ENCODE data around the gene NDE1.

NDE1 gene

DNA sequence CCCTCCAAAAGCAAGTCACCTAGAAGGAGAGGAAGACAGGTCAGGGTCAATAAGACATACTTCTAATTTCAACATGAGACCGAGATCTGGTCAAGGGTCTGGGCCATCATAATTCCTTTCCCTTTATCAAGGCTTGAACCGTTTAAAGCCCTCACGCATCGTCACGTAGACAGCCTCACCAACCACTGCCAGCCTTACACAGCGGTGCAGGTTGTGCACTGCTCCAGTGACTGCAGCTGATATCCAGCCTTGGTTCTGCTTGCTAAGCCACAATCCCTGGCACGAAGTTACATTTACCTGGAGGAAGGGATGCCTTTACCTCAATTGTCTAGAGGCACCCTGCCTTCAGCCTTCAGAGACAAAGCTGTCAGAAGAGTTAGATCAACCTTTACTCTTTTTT is 121.6 kb downstream of the NDE1 start:
- H3K36me3 ChIP-seq (ENCODE audit: control insufficient read depth in 1 of 2, insufficient read depth in 2 of 2, low read length in 2 of 2): peaks cover 4 to 6% of the 10 kb centered on the region in 2 donors
- no peak overlapping the region for H3K27ac ChIP-seq (ENCODE audit: low read length)
- no peak overlapping the region for H3K4me3 ChIP-seq (ENCODE audit: low read depth in 1 of 2, low read length in 2 of 2)
- H3K9me3 ChIP-seq (ENCODE audit: control insufficient read depth in 1 of 2, low read length in 2 of 2): no peaks in the 10 kb centered on the region
- H3K27me3 ChIP-seq (ENCODE audit: low read depth, low read length): no peaks in the 10 kb centered on the region
- H3K4me1 ChIP-seq (ENCODE audit: control insufficient read depth in 1 of 2, insufficient read depth in 2 of 2, low read length in 2 of 2): peaks cover 0 to 20% of the 10 kb centered on the region in 2 donors

DNA sequence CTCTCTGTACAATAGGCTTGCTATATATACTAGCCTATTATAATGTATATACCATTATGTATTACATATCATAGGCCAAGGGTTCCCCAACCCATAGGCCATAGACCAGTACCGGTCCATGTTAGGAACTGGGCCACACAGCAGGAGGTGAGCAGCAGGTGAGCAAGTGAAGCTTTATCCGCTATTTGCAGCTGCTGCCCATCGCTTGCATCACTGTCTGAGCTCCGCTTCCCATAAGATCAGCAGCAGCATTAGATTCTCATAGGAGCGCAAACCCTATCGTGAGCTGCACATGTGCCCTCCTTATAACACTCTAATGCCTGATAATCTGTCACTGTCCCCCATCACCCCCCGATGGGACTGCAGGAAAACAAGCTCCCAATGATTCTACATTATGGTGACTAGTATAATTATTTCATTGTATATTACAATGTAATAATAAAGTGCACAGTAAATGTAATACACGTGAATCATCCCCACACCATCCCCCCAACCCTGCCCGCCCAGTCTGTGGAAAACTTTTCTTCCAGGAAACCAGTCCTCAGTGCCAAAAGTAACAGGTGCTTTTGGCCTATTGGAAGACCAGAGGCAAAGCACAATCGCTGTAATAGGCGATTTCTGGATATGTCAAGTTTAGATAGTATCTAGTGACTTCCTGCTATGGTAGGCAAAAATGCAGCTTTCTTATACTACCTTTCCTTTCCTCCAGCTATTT is 122.7 kb downstream of the NDE1 start:
- no peak overlapping the region for H3K27ac ChIP-seq (ENCODE audit: low read length)
- H3K4me3 ChIP-seq (ENCODE audit: low read depth in 1 of 2, low read length in 2 of 2): no peak overlapping the region
- no peaks in the 10 kb centered on the region for H3K9me3 ChIP-seq (ENCODE audit: control insufficient read depth in 1 of 2, low read length in 2 of 2)
- H3K27me3 ChIP-seq (ENCODE audit: low read depth, low read length): no peaks in the 10 kb centered on the region
- peaks cover 0 to 26% of the 10 kb centered on the region in 2 donors for H3K4me1 ChIP-seq (ENCODE audit: control insufficient read depth in 1 of 2, insufficient read depth in 2 of 2, low read length in 2 of 2)
- H3K36me3 ChIP-seq (ENCODE audit: control insufficient read depth in 1 of 2, insufficient read depth in 2 of 2, low read length in 2 of 2): peaks cover 5 to 6% of the 10 kb centered on the region in 2 donors

DNA sequence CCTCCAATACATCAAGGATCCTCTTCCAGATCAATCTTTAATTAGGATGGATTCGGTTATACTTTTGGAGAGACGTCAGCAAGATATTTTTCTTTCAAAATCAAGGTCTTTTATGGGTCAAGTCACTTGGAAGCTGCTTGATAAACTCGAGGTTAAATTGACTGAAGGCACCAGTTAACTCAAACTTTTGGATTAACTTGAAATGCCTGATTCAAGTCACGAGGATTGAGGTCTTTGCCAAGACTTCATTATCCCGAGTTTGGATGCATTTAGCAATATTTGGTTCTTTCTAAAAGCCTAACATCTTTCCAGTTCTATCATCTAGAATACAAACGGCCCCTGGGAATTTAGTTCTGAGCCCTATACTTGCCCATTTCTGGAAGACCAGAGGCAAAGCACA is 123.9 kb downstream of the NDE1 start:
- no peaks in the 10 kb centered on the region for H3K27me3 ChIP-seq (ENCODE audit: low read depth, low read length)
- H3K27ac ChIP-seq (ENCODE audit: low read length): no peak overlapping the region
- no peak overlapping the region for H3K4me3 ChIP-seq (ENCODE audit: low read depth in 1 of 2, low read length in 2 of 2)
- no peaks in the 10 kb centered on the region for H3K9me3 ChIP-seq (ENCODE audit: control insufficient read depth in 1 of 2, low read length in 2 of 2)
- peaks cover 4 to 13% of the 10 kb centered on the region in 2 donors for H3K36me3 ChIP-seq (ENCODE audit: control insufficient read depth in 1 of 2, insufficient read depth in 2 of 2, low read length in 2 of 2)
- H3K4me1 ChIP-seq (ENCODE audit: control insufficient read depth in 1 of 2, insufficient read depth in 2 of 2, low read length in 2 of 2): peaks cover 0 to 39% of the 10 kb centered on the region in 2 donors

DNA sequence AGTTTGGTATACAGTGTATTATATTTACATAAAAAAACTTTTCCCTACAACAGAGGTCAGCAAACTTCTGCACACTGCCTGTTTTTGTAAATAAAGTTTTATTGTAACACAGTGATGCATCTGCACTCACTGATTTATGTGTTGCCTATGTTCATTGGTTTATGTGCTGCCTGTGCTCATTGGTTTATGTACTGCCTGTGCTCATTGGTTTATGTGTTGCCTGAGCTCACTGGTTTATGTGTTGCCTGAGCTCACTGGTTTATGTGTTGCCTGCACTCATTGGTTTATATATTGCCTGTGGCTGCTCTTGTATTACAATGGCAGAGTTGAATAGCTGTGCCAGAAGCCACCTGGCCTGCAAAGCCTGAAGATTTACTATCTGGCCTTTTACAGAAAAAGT is 125.2 kb downstream of the NDE1 start:
- no peak overlapping the region for H3K27ac ChIP-seq (ENCODE audit: low read length)

DNA sequence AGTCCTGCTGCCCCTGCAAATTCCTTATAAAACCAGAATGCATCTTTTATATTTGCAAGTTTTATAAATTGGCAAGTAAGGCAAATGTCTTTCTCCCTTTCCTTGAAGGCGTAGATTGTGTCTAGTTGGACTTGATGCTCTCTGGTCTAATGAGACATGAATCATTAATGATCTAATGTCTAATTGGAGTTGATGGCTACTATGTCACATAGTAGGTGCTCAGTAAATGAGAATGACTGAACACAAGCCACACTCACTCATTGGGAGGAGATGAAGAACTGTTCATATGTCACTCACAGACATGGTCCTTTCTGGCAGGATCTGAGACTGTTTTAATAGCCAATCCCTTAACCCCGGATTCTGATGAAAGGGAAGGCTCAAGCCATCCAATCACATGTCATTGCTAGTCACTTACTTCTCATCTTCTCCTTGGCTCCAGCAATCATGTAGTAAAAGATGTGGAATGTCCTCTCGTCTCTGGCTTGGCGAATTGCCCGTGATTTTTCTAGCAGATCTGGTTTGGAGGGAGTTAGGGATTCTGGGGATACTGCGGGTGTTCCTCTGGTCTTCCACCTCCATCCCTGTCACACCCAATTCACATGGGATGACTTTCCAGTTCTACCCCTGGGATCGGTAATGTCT is 125.7 kb downstream of the NDE1 start:
- Histone ChIP-seq H3K36me3 (ENCODE audit: control insufficient read depth in 1 of 2, insufficient read depth in 2 of 2, low read length in 2 of 2) (peaks cover 4 to 22% of the 10 kb centered on the region in 2 donors), H3K27ac (ENCODE audit: low read length) (no peak overlapping the region), H3K4me1 (ENCODE audit: control insufficient read depth in 1 of 2, insufficient read depth in 2 of 2, low read length in 2 of 2) (peaks cover 0 to 44% of the 10 kb centered on the region in 2 donors)

More for the DNA sequence above, 125.2 kb downstream of the NDE1 start:
- no peaks in the 10 kb centered on the region for H3K9me3 ChIP-seq (ENCODE audit: control insufficient read depth in 1 of 2, low read length in 2 of 2)
- no peaks in the 10 kb centered on the region for H3K27me3 ChIP-seq (ENCODE audit: low read depth, low read length)
- no peak overlapping the region for H3K4me3 ChIP-seq (ENCODE audit: low read depth in 1 of 2, low read length in 2 of 2)
- peaks cover 4 to 22% of the 10 kb centered on the region in 2 donors for H3K36me3 ChIP-seq (ENCODE audit: control insufficient read depth in 1 of 2, insufficient read depth in 2 of 2, low read length in 2 of 2)
- peaks cover 0 to 47% of the 10 kb centered on the region in 2 donors for H3K4me1 ChIP-seq (ENCODE audit: control insufficient read depth in 1 of 2, insufficient read depth in 2 of 2, low read length in 2 of 2)

More for the DNA sequence above, 125.7 kb downstream of the NDE1 start:
- H3K27me3 ChIP-seq (ENCODE audit: low read depth, low read length): no peaks in the 10 kb centered on the region
- no peak overlapping the region for H3K4me3 ChIP-seq (ENCODE audit: low read depth in 1 of 2, low read length in 2 of 2)
- H3K9me3 ChIP-seq (ENCODE audit: control insufficient read depth in 1 of 2, low read length in 2 of 2): no peaks in the 10 kb centered on the region
